Gastroesophageal sphincter (tissue), 4 donors: ENCODE data around the gene FABP1. TPM values are rescaled to one million over a fixed set of nuclear protein-coding genes. Genes with fewer than 3 reads are reported as not detected.
A peak's percentile ranks its signal among the peaks of the same experiment; 100 is the strongest.

Experiments used
- ATAC-seq: fragments of 150-250 bp; one replicate; pipeline ENCODE4 v1.9.1; 2016; ENCODE audit warnings: mild to moderate bottlenecking, moderate library complexity
- H3K27ac ChIP-seq, 4 donors: fragments of 200-600 bp; sonication (generic) in 3 of 4; 1 replicate in 3 of 4; 2 replicates in 1 of 4; pipeline ENCODE4 v1.5.1; 2016 to 2019
- H3K27me3 ChIP-seq: fragments of 200-600 bp; sonication (generic); one replicate; pipeline ENCODE4 v1.5.1; 2019
- H3K36me3 ChIP-seq, 2 donors: fragments of 200-600 bp; sonication (generic); one replicate each; pipeline ENCODE4 v1.5.1; 2019; ENCODE audit warnings: control low read depth in 1 of 2
- H3K4me1 ChIP-seq, 3 donors: fragments of 200-600 bp; sonication (generic); 1 replicate in 2 of 3; 2 replicates in 1 of 3; pipeline ENCODE4 v1.5.1; 2016 to 2019; ENCODE audit warnings: control low read depth in 2 of 3
- H3K4me3 ChIP-seq, 2 donors: fragments of 200-600 bp; sonication (generic); one replicate each; pipeline ENCODE4 v1.5.1; 2019; ENCODE audit warnings: mild to moderate bottlenecking in 1 of 2, moderate library complexity in 1 of 2
- H3K9me3 ChIP-seq, 3 donors: fragments of 200-600 bp; sonication (generic); one replicate each; pipeline ENCODE4 v1.5.1; 2017 to 2019; ENCODE audit warnings: control low read depth in 2 of 3
- CTCF ChIP-seq, 4 experiments: fragments of 200-600 bp in 2 of 4; fragments of 450-650 bp in 2 of 4; sonication (generic) in 1 of 4; IDR thresholded peaks; one replicate each; pipeline ENCODE4 v1.5.1; 2017 to 2019; ENCODE audit warnings: antibody characterized with exemption in 4 of 4, mild to moderate bottlenecking in 2 of 4, moderate library complexity in 2 of 4
- EP300 ChIP-seq: sonication (generic); formaldehyde crosslinking; IDR thresholded peaks from one replicate; pipeline ENCODE4 v1.6.1; 2017; ENCODE audit warnings: antibody characterized with exemption, mild to moderate bottlenecking
- POLR2A ChIP-seq, 2 donors: fragments of 450-650 bp; IDR thresholded peaks; one replicate each; pipeline ENCODE4 v1.6.1; 2017; ENCODE audit warnings: antibody characterized with exemption in 2 of 2, mild to moderate bottlenecking in 2 of 2, moderate library complexity in 1 of 2
- POLR2AphosphoS5 ChIP-seq: sonication (generic); formaldehyde crosslinking; IDR thresholded peaks from one replicate; pipeline ENCODE4 v1.6.1; 2017; ENCODE audit warnings: antibody characterized with exemption
- small RNA-seq, 4 donors: library from RNA; depleted of rRNA; stranded (forward); fragments of <200 nt; gene quantifications; one replicate each; pipeline ENCODE3, GENCODE V24; 2016
- total RNA-seq, 4 donors: library from RNA; depleted of rRNA; stranded (reverse); fragments of >200 nt; gene quantifications; one replicate each; pipeline ENCODE4 v1.1.0, GENCODE V29; 2016

The FABP1 gene
- total RNA-seq, 4 donors from 2014 or later, result not detected

- no peak for ATAC-seq
- peaks cover 10% of the 10 kb centered on the region for H3K27me3 ChIP-seq
- TF ChIP-seq EP300, result no peak
- no peak for TF ChIP-seq POLR2AphosphoS5
- no peak for TF ChIP-seq CTCF (IDR thresholded peaks at IDR 0.05)
- TF ChIP-seq POLR2A (IDR thresholded peaks at IDR 0.05), result no peak
- no peaks in the 10 kb centered on the region for H3K4me1 ChIP-seq
- H3K4me3 ChIP-seq, result no peak overlapping the region
- H3K27ac ChIP-seq, result peak overlapping the region in 1 of 4 donors; percentile 27
- H3K9me3 ChIP-seq, result peaks cover 0 to 5% (median 0%) of the 10 kb centered on the region in 3 donors
- no peaks in the 10 kb centered on the region for H3K36me3 ChIP-seq
Measured at GRCh38 chr2:88074150-88074549, 53.7 kb downstream of the FABP1 start.

Small RNA genes lying within 50 kb of the gene (small RNA-seq; reads per million reads assigned to genes)
- 0 reads per million in 4 donors for gene MIR4780

Other genes starting within 250 kb of the FABP1 start
- not detected for gene RNU2-63P, start 111.5 kb downstream of the FABP1 start, total RNA-seq
- 10 to 100 TPM; 28.3 to 45.3 (median 32.9) TPM for gene KRCC1, start 72.3 kb downstream of the FABP1 start, total RNA-seq
- 10 to 100 TPM in 3 of 4 donors, 1 to 10 TPM in 1; 2.0 to 37.0 (median 13.2) TPM for gene SMYD1, start 60.2 kb downstream of the FABP1 start, total RNA-seq
- 10 to 100 TPM in 3 of 4 donors, 1 to 10 TPM in 1; 2.6 to 44.8 (median 27.7) TPM for gene THNSL2, start 42.3 kb upstream of the FABP1 start, total RNA-seq